IMR-90 (cell line): Measurements from ENCODE around the gene C1QTNF12. TPM values are rescaled to one million over a fixed set of nuclear protein-coding genes. Genes with fewer than 3 reads are reported as not detected.

ENCODE experiments used
- ATAC-seq: fragments of 200-7000 bp; cut with Tn5 transposase; 2 replicates; pipeline ENCODE4 v1.9.1; 2020; ENCODE audit warnings: low read depth, mild to moderate bottlenecking, moderate library complexity
- BruUV-seq: library from RNA; stranded (reverse); fragments of 400-500 nt; replicated peaks from 2 replicates; lab custom pipeline; 2021; lab: Mats Ljungman, UMichigan
- CTCF ChIA-PET: fragments of 300-600 bp; formaldehyde crosslinking; extraction: SDS; loops from one replicate; lab custom pipeline; 2021; ENCODE audit warnings: antibody characterized with exemption; lab: Yijun Ruan, JAX
- POLR2A ChIA-PET: fragments of 300-600 bp; sonication (Branson Sonifier 250); formaldehyde crosslinking; loops from one replicate; lab custom pipeline; 2022; ENCODE audit warnings: antibody characterized with exemption; ENCODE audit not compliant: unreplicated experiment; lab: Charles Lee
- DNase-seq: peaks from one replicate; pipeline ENCODE4 v3.0.0; 2013
- H2AFZ ChIP-seq: replicated peaks from 2 replicates; pipeline ENCODE3; 2013; ENCODE audit warnings: low read length, mild to moderate bottlenecking; ENCODE audit not compliant: poor library complexity
- H2AK5ac ChIP-seq: 2 replicates; pipeline ENCODE4 v1.6.1; 2013; ENCODE audit warnings: low read depth, low read length, inconsistent platforms
- H2AK9ac ChIP-seq: replicated peaks from 2 replicates; pipeline ENCODE3; 2013; ENCODE audit warnings: mild to moderate bottlenecking, low read depth, low read length, moderate library complexity; ENCODE audit not compliant: poor library complexity
- H2BK120ac ChIP-seq: 2 replicates; pipeline ENCODE4 v1.6.1; 2013; ENCODE audit warnings: low read depth, low read length, inconsistent platforms
- H2BK15ac ChIP-seq: 3 replicates; pipeline ENCODE4 v1.6.1; 2013; ENCODE audit warnings: low read depth, low read length, inconsistent platforms
- H2BK20ac ChIP-seq: 2 replicates; pipeline ENCODE4 v1.6.1; 2013; ENCODE audit warnings: low read depth, mild to moderate bottlenecking, inconsistent platforms, low read length, moderate library complexity
- H2BK5ac ChIP-seq: 2 replicates; pipeline ENCODE4 v1.6.1; 2013; ENCODE audit warnings: mild to moderate bottlenecking, low read depth, low read length, inconsistent platforms; ENCODE audit not compliant: poor library complexity, severe bottlenecking
- H3K14ac ChIP-seq: replicated peaks from 2 replicates; pipeline ENCODE4 v1.6.1; 2013; ENCODE audit warnings: low read depth, low read length, inconsistent platforms
- H3K18ac ChIP-seq: 2 replicates; pipeline ENCODE4 v1.6.1; 2013; ENCODE audit warnings: low read depth, low read length, control low read depth
- H3K23ac ChIP-seq: 2 replicates; pipeline ENCODE4 v1.6.1; 2013; ENCODE audit warnings: low read depth, low read length, inconsistent platforms
- H3K27ac ChIP-seq: 2 replicates; pipeline ENCODE4 v1.5.1; 2013; ENCODE audit warnings: mild to moderate bottlenecking, control low read depth, low read length; ENCODE audit not compliant: insufficient read depth
- H3K27me3 ChIP-seq: 2 replicates; pipeline ENCODE4 v1.6.1; 2013; ENCODE audit warnings: low read length; ENCODE audit not compliant: control insufficient read depth, insufficient read depth
- H3K36me3 ChIP-seq: 2 replicates; pipeline ENCODE4 v1.6.1; 2013; ENCODE audit warnings: low read length, mixed read lengths; ENCODE audit not compliant: control insufficient read depth, insufficient read depth
- H3K4ac ChIP-seq: 2 replicates; pipeline ENCODE4 v1.6.1; 2013; ENCODE audit warnings: low read depth, low read length, inconsistent platforms
- H3K4me1 ChIP-seq: 2 replicates; pipeline ENCODE4 v1.6.1; 2013; ENCODE audit warnings: low read length, mixed read lengths; ENCODE audit not compliant: control insufficient read depth, insufficient read depth
- H3K4me2 ChIP-seq: 2 replicates; pipeline ENCODE4 v1.6.1; 2013; ENCODE audit warnings: low read depth, mild to moderate bottlenecking, control low read depth, low read length, moderate library complexity
- H3K4me3 ChIP-seq: 2 replicates; pipeline ENCODE4 v1.5.1; 2013; ENCODE audit warnings: low read depth, mild to moderate bottlenecking, control low read depth, low read length, moderate library complexity; ENCODE audit not compliant: insufficient read depth
- H3K56ac ChIP-seq: 2 replicates; pipeline ENCODE4 v1.6.1; 2013; ENCODE audit warnings: low read length, inconsistent platforms; ENCODE audit not compliant: insufficient read depth; ENCODE audit errors: extremely low read depth
- H3K79me1 ChIP-seq, 2 experiments: 2 replicates each; pipeline ENCODE4 v1.6.1; 2013; ENCODE audit warnings: low read length in 2 of 2, inconsistent platforms in 1 of 2, low read depth in 1 of 2
- H3K9ac ChIP-seq: 2 replicates; pipeline ENCODE4 v1.6.1; 2013; ENCODE audit warnings: low read depth, low read length, control low read depth
- H3K9me1 ChIP-seq: 2 replicates; pipeline ENCODE4 v1.6.1; 2013; ENCODE audit warnings: low read length, inconsistent platforms; ENCODE audit not compliant: insufficient read depth
- H3K9me3 ChIP-seq: 2 replicates; pipeline ENCODE4 v1.6.1; 2013; ENCODE audit warnings: low read length; ENCODE audit not compliant: control insufficient read depth, insufficient read depth
- H4K20me1 ChIP-seq: 2 replicates; pipeline ENCODE4 v1.6.1; 2013; ENCODE audit warnings: low read length, inconsistent platforms; ENCODE audit not compliant: insufficient read depth
- H4K5ac ChIP-seq: 2 replicates; pipeline ENCODE4 v1.6.1; 2013; ENCODE audit warnings: mild to moderate bottlenecking, low read depth, low read length, control low read depth
- H4K8ac ChIP-seq, 2 experiments: 2 replicates each; pipeline ENCODE4 v1.6.1; 2013; ENCODE audit warnings: low read depth in 2 of 2, low read length in 2 of 2, control low read depth in 1 of 2, inconsistent platforms in 1 of 2
- H4K91ac ChIP-seq: 2 replicates; pipeline ENCODE4 v1.6.1; 2013; ENCODE audit warnings: low read depth, low read length, inconsistent platforms; ENCODE audit not compliant: insufficient read depth
- BHLHE40 ChIP-seq: fragments of 150-350 bp; IDR thresholded peaks from 2 replicates; pipeline ENCODE4 v1.6.1; 2016; ENCODE audit warnings: mild to moderate bottlenecking, low read depth, low read length
- CEBPB ChIP-seq: IDR thresholded peaks from 2 replicates; pipeline ENCODE4 v1.6.1; 2012; ENCODE audit warnings: low read depth, low read length, improper control_type of control experiment
- CHD1 ChIP-seq: IDR thresholded peaks from 2 replicates; pipeline ENCODE4 v1.6.1; 2012; ENCODE audit warnings: low read depth, low read length, improper control_type of control experiment
- CTCF ChIP-seq: conservative IDR thresholded peaks from 2 replicates; pipeline ENCODE4 v1.5.1; 2012; ENCODE audit warnings: mild to moderate bottlenecking, low read depth, low read length, improper control_type of control experiment
- ELK1 ChIP-seq: fragments of 150-350 bp; IDR thresholded peaks from 2 replicates; pipeline ENCODE4 v1.6.1; 2016; ENCODE audit warnings: low read depth, mild to moderate bottlenecking, low read length, moderate library complexity, borderline replicate concordance
- FOS ChIP-seq: fragments of 150-350 bp; IDR thresholded peaks from 2 replicates; pipeline ENCODE4 v1.6.1; 2016; ENCODE audit warnings: low read depth, low read length
- MAFK ChIP-seq: IDR thresholded peaks from 2 replicates; pipeline ENCODE4 v1.6.1; 2012; ENCODE audit warnings: low read depth, low read length, improper control_type of control experiment
- MAZ ChIP-seq: IDR thresholded peaks from 2 replicates; pipeline ENCODE4 v1.6.1; 2012; ENCODE audit warnings: low read depth, mild to moderate bottlenecking, low read length, improper control_type of control experiment, moderate library complexity, borderline replicate concordance
- MXI1 ChIP-seq: IDR thresholded peaks from 2 replicates; pipeline ENCODE4 v1.6.1; 2012; ENCODE audit warnings: low read depth, mild to moderate bottlenecking, low read length, moderate library complexity, borderline replicate concordance
- NFE2L2 ChIP-seq: fragments of 150-350 bp; IDR thresholded peaks from 2 replicates; pipeline ENCODE4 v1.6.1; 2016; ENCODE audit warnings: low read depth, mild to moderate bottlenecking, low read length
- POLR2A ChIP-seq: IDR thresholded peaks from 2 replicates; pipeline ENCODE4 v1.6.1; 2012; ENCODE audit warnings: mild to moderate bottlenecking, low read depth, low read length
- RAD21 ChIP-seq: IDR thresholded peaks from 2 replicates; pipeline ENCODE4 v1.6.1; 2012; ENCODE audit warnings: low read length, improper control_type of control experiment
- RCOR1 ChIP-seq: IDR thresholded peaks from 2 replicates; pipeline ENCODE4 v1.6.1; 2012; ENCODE audit warnings: mild to moderate bottlenecking, low read length, improper control_type of control experiment; ENCODE audit not compliant: insufficient replicate concordance
- RFX5 ChIP-seq: IDR thresholded peaks from 2 replicates; pipeline ENCODE4 v1.8.0; 2012; ENCODE audit warnings: low read depth, mild to moderate bottlenecking, low read length, moderate library complexity
- SMC3 ChIP-seq: fragments of 150-350 bp; IDR thresholded peaks from 2 replicates; pipeline ENCODE4 v1.6.1; 2016; ENCODE audit warnings: low read depth, mild to moderate bottlenecking, antibody characterized with exemption, low read length, moderate library complexity
- USF2 ChIP-seq: fragments of 150-350 bp; IDR thresholded peaks from 2 replicates; pipeline ENCODE4 v1.6.1; 2017; ENCODE audit warnings: mild to moderate bottlenecking, antibody characterized with exemption, low read length, low read depth
- WGBS, 2 experiments: methylation state at CpG; one replicate each; pipeline versions ENCODE4 v1.1.5 to v1.1.7; 2013; ENCODE audit warnings: missing lambda C conversion rate in 2 of 2; ENCODE audit not compliant: insufficient read length in 1 of 2; ENCODE audit errors: extremely low coverage in 2 of 2; 5-methylcytosine and 5-hydroxymethylcytosine counted together
- dilution Hi-C: fragments of 300-500 bp; cut with HindIII; formaldehyde crosslinking; loops from one replicate; pipeline ENCODE4 v1.14.3; 2018; ENCODE audit warnings: low sequenced_read_pairs; ENCODE audit not compliant: unreplicated experiment
- in situ Hi-C: fragments of 300-500 bp; cut with MboI; formaldehyde crosslinking; loops from 3 replicates; pipeline ENCODE4 v1.14.3; 2019; ENCODE audit warnings: low sequenced_read_pairs, inconsistent platforms, mixed read lengths
- intact Hi-C: fragments of 100-400 bp; cut with micrococcal nuclease; formaldehyde crosslinking; loops from 2 replicates; pipeline ENCODE4 v1.10.0; 2022
- polyA plus RNA-seq, 3 experiments: library from polyadenylated mRNA; depleted of rRNA; stranded (reverse); fragments of >200 nt; gene quantifications; 2 replicates each; pipeline ENCODE4 v1.2.3, GENCODE V29; 2012; ENCODE audit warnings: low replicate concordance in 1 of 3
- total RNA-seq: library from RNA; depleted of rRNA; stranded (reverse); fragments of >200 nt; gene quantifications from 2 replicates; pipeline ENCODE4 v1.2.3, GENCODE V29; 2012

The C1QTNF12 gene
- total and polyA plus RNA-seq, 2 of the 4 experiments (the other 2 are of a cell fraction), result 0.36 to 1.1 TPM

GRCh38 chr1:1229770-1230169 is 16.8 kb downstream of the C1QTNF12 start:
- Histone ChIP-seq H4K20me1 (peaks cover 47% of the 10 kb centered on the region), H2BK120ac (no peak overlapping the region), H4K8ac (no peak overlapping the region), H4K91ac (no peak overlapping the region), H2AFZ (no peak overlapping the region), H3K9me3 (peaks cover 3% of the 10 kb centered on the region), H3K79me1 (peaks cover 14 to 74% of the 10 kb centered on the region in 2 experiments; a peak in 3 of 4 replicates), H2BK5ac (no peak overlapping the region), H3K4me3 (no peak overlapping the region), H3K23ac (0 out of 2 replicates have a peak overlapping the region, but pooled peaks have one; percentile 4), H3K18ac (no peak overlapping the region), H4K5ac (no peak overlapping the region), H3K4ac (peak overlapping the region; percentile 33; the same call in 1 of the 2 replicates), H3K27ac (no peak overlapping the region), H3K4me1 (peaks cover 13% of the 10 kb centered on the region; the same call in 1 of the 2 replicates), H3K4me2 (no peak overlapping the region; the same call in 1 of the 2 replicates), H2AK9ac (no peak overlapping the region), H3K36me3 (peaks cover 40% of the 10 kb centered on the region), H3K27me3 (no peaks in the 10 kb centered on the region), H3K9ac (no peak overlapping the region), H3K9me1 (peaks cover 10% of the 10 kb centered on the region), H2BK20ac (no peak overlapping the region), H3K56ac (no peak overlapping the region), H3K14ac (no peak overlapping the region), H2AK5ac (peak overlapping the region; percentile 11; the same call in 1 of the 2 replicates), H2BK15ac (no peak overlapping the region)
- in situ Hi-C loops, result no loop called here
- POLR2A ChIA-PET, result no interaction called here
- no TSS peak for BruUV-seq
- TF ChIP-seq ELK1 (no peak), USF2 (no peak), SMC3 (no peak), NFE2L2 (no peak), MAFK (no peak), RFX5 (no peak), CHD1 (no peak), CTCF (no peak), RAD21 (no peak), MAZ (no peak), POLR2A (no peak), RCOR1 (no peak), FOS (no peak), CEBPB (no peak), BHLHE40 (no peak), MXI1 (no peak)
- ATAC-seq (no peak), DNase-seq (no peak)
- CTCF ChIA-PET, result interaction anchor here (0.8 kb wide), 1 partner anchor 107 kb away, joined by 3 read pairs; no protein-coding TSS in a partner anchor
- intact Hi-C loops, result loop anchor here (1.0 to 5.0 kb wide), 2 partner anchors 107 to 247 kb away; partner anchors contain the start of gene PERM1
- WGBS, 2 experiments, result 98% methylated on average over 12 of the region's 19 CpGs; no CpG with 5 or more reads in 1 of the 2 experiments
- dilution Hi-C loops, result no loop called here
